Measurements from ENCODE around the gene ADAMTS19. TPM values are rescaled to one million over a fixed set of nuclear protein-coding genes. Genes with fewer than 3 reads are reported as not detected.

The ADAMTS19 gene
- total and polyA plus RNA-seq, 11 donors: 0.16 to 1.2 (median 0.53) TPM; not detected in 3

DNA sequence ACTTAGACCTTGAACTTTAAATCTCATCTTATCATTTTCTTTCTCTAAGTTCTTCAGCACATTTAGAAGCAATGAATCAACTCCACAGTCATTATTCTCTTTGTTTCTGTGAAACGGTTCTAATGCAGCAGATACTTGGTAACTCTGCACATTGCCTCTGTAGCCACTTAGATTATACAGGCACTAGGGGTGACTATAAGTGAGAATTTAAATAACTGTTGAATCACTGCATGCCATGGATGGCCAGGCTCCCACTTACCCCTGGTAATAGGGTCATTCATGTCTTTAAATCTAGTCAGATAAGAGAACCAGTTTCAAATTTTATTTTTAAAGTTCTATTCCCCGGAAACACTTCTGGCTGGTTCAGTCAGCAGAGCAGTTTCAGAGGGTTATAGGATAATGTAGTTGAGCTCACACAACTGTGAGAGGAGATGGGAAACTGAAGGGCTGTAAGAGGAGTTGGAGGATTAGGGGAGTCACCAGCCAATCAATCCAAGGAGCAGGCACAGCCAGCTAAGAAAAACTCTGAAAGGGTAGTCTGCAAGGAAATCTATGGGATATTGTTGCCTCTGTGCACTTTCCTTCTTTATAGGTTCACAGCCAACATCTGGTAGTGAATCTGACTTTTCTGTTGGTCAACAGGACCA is 283.6 kb downstream of the ADAMTS19 start:
- intact Hi-C loops (cut with DNase I): no loop called here
- Histone ChIP-seq H3K9me3 (no peaks in the 10 kb centered on the region), H3K4me1 (no peaks in the 10 kb centered on the region), H3K27ac (no peak overlapping the region), H3K27me3 (peaks cover 0 to 4% (median 0%) of the 10 kb centered on the region in 9 donors), H3K36me3 (no peaks in the 10 kb centered on the region), H3K4me3 (no peak overlapping the region)
- ATAC-seq: no peak
- no peak for DNase-seq
- TF ChIP-seq POLR2A (IDR thresholded peaks at IDR 0.05): no peak
- TF ChIP-seq, protein P1, sequence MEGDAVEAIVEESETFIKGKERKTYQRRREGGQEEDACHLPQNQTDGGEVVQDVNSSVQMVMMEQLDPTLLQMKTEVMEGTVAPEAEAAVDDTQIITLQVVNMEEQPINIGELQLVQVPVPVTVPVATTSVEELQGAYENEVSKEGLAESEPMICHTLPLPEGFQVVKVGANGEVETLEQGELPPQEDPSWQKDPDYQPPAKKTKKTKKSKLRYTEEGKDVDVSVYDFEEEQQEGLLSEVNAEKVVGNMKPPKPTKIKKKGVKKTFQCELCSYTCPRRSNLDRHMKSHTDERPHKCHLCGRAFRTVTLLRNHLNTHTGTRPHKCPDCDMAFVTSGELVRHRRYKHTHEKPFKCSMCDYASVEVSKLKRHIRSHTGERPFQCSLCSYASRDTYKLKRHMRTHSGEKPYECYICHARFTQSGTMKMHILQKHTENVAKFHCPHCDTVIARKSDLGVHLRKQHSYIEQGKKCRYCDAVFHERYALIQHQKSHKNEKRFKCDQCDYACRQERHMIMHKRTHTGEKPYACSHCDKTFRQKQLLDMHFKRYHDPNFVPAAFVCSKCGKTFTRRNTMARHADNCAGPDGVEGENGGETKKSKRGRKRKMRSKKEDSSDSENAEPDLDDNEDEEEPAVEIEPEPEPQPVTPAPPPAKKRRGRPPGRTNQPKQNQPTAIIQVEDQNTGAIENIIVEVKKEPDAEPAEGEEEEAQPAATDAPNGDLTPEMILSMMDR (IDR thresholded peaks at IDR 0.05): no peak
- 48 to 63% (median 55%) methylated on average over 2 of the region's 2 CpGs for WGBS, 4 donors

DNA sequence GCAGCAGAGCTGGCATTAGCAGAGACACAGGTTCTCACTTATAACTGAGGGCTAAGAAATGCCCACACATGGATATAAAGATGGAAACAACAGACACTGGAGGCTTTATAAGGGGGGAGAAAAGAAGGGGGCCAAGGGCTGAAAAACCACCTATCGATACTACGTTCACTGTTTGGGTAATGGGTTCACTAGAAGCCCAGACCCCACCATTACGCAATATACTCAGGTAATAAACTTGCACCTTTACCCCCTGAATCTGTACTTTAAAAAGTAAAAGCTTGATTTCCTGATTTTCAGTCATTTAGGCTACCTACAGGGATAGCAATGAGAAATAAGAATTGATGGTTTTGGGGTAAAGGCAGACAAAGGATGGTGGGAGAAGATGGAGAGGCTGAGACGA is 285.9 kb downstream of the ADAMTS19 start:
- ATAC-seq (no peak), DNase-seq (no peak)
- Histone ChIP-seq H3K27me3 (peaks cover 0 to 4% (median 0%) of the 10 kb centered on the region in 9 donors), H3K4me3 (no peak overlapping the region), H3K4me1 (no peaks in the 10 kb centered on the region), H3K27ac (no peak overlapping the region), H3K36me3 (no peaks in the 10 kb centered on the region), H3K9me3 (no peaks in the 10 kb centered on the region)
- 90 to 93% (median 92%) methylated on average over 4 of the region's 4 CpGs for WGBS, 4 donors
- intact Hi-C loops (cut with DNase I): no loop called here
- TF ChIP-seq, protein P1 (IDR thresholded peaks at IDR 0.05): no peak
- no peak for TF ChIP-seq POLR2A (IDR thresholded peaks at IDR 0.05)

DNA sequence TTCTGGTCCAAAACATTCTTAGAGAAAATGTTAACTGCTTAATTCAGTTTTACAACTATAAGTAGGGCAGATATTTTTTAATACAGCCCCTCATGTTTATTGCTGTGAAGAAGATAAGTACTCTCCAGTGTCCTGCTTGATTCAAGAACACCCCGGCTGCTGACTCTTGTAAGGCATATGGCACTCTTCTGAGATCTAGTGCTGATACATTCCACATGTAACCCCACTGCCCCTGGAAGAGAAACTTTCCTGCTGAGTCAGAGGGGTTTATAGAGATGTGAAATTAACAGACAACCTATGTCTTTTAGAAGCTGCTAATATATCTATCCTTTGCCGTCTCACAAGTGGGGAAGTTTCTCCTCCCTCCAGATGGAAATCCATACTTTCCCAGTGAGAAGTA is 286.8 kb downstream of the ADAMTS19 start:
- H3K4me1 ChIP-seq: no peaks in the 10 kb centered on the region
- no peak for ATAC-seq
- intact Hi-C loops (cut with DNase I): no loop called here
- peaks cover 0 to 4% (median 0%) of the 10 kb centered on the region in 9 donors for H3K27me3 ChIP-seq
- 63 to 79% (median 67%) methylated on average over 2 of the region's 2 CpGs for WGBS, 4 donors
- DNase-seq: no peak
- H3K27ac ChIP-seq: no peak overlapping the region
- no peaks in the 10 kb centered on the region for H3K9me3 ChIP-seq
- H3K4me3 ChIP-seq: no peak overlapping the region
- H3K36me3 ChIP-seq: no peaks in the 10 kb centered on the region
- TF ChIP-seq POLR2A (IDR thresholded peaks at IDR 0.05): no peak
- TF ChIP-seq, protein P1 (IDR thresholded peaks at IDR 0.05): no peak

DNA sequence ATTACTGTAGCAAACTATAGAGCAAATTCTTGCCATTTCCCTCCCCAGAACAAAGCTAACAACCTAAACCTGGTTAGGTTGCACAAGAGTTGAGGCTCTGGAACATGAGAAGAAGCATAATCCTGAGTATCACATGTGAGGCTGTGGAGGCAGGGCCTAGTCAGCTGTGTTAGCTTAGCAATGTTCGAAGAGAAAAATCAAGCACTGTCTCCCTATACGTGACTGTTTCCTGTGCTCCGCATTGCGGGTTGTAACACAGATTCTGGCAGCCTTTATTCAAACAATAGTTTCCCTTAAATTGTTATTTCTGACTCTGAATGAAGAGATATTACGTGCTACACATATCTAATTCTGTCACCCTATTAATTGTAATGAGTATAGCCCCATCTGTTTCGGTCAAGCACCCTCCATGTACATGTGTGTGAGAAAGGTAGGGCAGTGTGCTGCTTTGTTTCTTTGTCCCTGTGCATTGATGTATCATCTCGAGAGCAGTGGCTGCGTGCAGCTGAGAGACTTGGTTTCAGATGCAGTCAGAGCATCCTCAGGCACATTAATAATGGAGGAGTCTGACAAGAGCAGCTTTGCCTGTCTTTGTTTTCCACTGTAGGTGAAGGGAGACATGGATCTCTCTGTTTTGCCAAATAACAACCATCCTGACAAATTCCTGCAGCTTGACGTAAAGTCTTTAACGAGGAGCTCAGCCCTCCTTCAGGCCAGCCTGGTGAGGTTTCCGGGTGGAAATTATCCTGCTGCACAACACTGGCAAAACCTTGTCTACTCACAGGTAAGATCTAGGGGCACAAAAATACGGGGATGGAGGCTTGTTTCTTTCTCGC is 287.7 kb downstream of the ADAMTS19 start, which contains the start of gene MINAR2:
Gene MINAR2 (plus strand): TSS at position 523 of the 836 bp plus-strand sequence. CDS start 97 bp downstream, at position 620.
- ATAC-seq: no peak

More for the DNA sequence above, 287.7 kb downstream of the ADAMTS19 start, which contains the start of gene MINAR2:
- TF ChIP-seq, protein P1 (IDR thresholded peaks at IDR 0.05): no peak
- TF ChIP-seq POLR2A (IDR thresholded peaks at IDR 0.05): no peak
- H3K27ac ChIP-seq: no peak within 1 kb of the TSS
- DNase-seq: no peak
- intact Hi-C loops (cut with DNase I): no loop called here
- no peaks in the 10 kb centered on the region for H3K4me1 ChIP-seq
- H3K9me3 ChIP-seq: no peaks in the 10 kb centered on the region
- no peaks in the 10 kb centered on the region for H3K36me3 ChIP-seq
- H3K4me3 ChIP-seq: no peak within 1 kb of the TSS
- WGBS, 4 donors: 80 to 87% (median 82%) methylated on average over 13 of the region's 13 CpGs
- H3K27me3 ChIP-seq: peaks cover 0 to 4% (median 0%) of the 10 kb centered on the region in 9 donors

Measured in heart left ventricle (tissue), 16 donors.